Cardiac fibroblast (primary cell): ENCODE data around the gene OPA1.

ENCODE experiments used
- DNase-seq, 2 donors: peaks; one replicate each; pipeline versions ENCODE4 v3.0.0 to v3.0.0-alpha.2; 2010; ENCODE audit warnings: low read depth in 2 of 2
- H3K4me3 ChIP-seq, 2 donors: replicated peaks in 1 of 2; 1 replicate in 1 of 2; 2 replicates in 1 of 2; pipeline ENCODE4 v1.5.1; 2011; ENCODE audit warnings: low read depth in 2 of 2, low read length in 2 of 2, mild to moderate bottlenecking in 2 of 2, moderate library complexity in 1 of 2
- CTCF ChIP-seq: IDR thresholded peaks from one replicate; pipeline ENCODE4 v1.5.1; 2011; ENCODE audit warnings: low read depth, mild to moderate bottlenecking, low read length, inconsistent platforms

Gene OPA1

GRCh38 chr3:193586526-193586925 is 6.5 kb upstream of the OPA1 start:
- no peak for TF ChIP-seq CTCF
- no peak overlapping the region for H3K4me3 ChIP-seq
- DNase-seq = no peak

- TF ChIP-seq CTCF = no peak
- no peak overlapping the region for H3K4me3 ChIP-seq
- no peak for DNase-seq
Observed at GRCh38 chr3:193589129-193589528, 3.9 kb upstream of the OPA1 start.

GRCh38 chr3:193589616-193590015 is 3.4 kb upstream of the OPA1 start:
- TF ChIP-seq CTCF = no peak
- no peak for DNase-seq

GRCh38 chr3:193590088-193590856 is 2.7 kb upstream of the OPA1 start:
- no peak for TF ChIP-seq CTCF
- H3K4me3 ChIP-seq = no peak overlapping the region
- peak; percentile 45 to 84 for DNase-seq

More at GRCh38 chr3:193589616-193590015, 3.4 kb upstream of the OPA1 start:
- H3K4me3 ChIP-seq = no peak overlapping the region

GRCh38 chr3:193593668-193594030 is 641 bp downstream of the OPA1 start:
- peak overlapping the region; percentile 79 to 89 for H3K4me3 ChIP-seq
- no peak for TF ChIP-seq CTCF
- peak; percentile 23 to 36 for DNase-seq

GRCh38 chr3:193594946-193595689 is 2.1 kb downstream of the OPA1 start:
- peak; percentile 14 to 36 for DNase-seq
- H3K4me3 ChIP-seq = no peak overlapping the region
- TF ChIP-seq CTCF = no peak
